Measurements from ENCODE around the gene GUCY2D.

Gene GUCY2D

GRCh38 chr17:8041249-8041928 is 39.0 kb downstream of the GUCY2D start:
- Histone ChIP-seq H3K36me3 (ENCODE audit: insufficient read depth, insufficient read length, low read length) (no peaks in the 10 kb centered on the region), H3K9ac (ENCODE audit: insufficient read length, low read depth) (no peak overlapping the region), H3K27me3 (ENCODE audit: insufficient read depth, insufficient read length) (peaks cover 4% of the 10 kb centered on the region), H3K9me3 (ENCODE audit: insufficient read depth, low read length) (no peaks in the 10 kb centered on the region), H3K4me1 (ENCODE audit: insufficient read depth, insufficient read length) (no peaks in the 10 kb centered on the region), H3K4me3 (ENCODE audit: insufficient read length, low read depth) (no peak overlapping the region)
- TF ChIP-seq SUZ12 (IDR thresholded peaks at IDR 0.05; ENCODE audit: extremely low read depth, insufficient read depth, insufficient read length) (no peak), YY1 (IDR thresholded peaks at IDR 0.05; ENCODE audit: insufficient read depth, insufficient read length) (no peak), ZNF274 (IDR thresholded peaks at IDR 0.05; ENCODE audit: low read depth, low read length) (no peak)
- peak; percentile 23 for DNase-seq (ENCODE audit: low read depth, low spot score)

DNA sequence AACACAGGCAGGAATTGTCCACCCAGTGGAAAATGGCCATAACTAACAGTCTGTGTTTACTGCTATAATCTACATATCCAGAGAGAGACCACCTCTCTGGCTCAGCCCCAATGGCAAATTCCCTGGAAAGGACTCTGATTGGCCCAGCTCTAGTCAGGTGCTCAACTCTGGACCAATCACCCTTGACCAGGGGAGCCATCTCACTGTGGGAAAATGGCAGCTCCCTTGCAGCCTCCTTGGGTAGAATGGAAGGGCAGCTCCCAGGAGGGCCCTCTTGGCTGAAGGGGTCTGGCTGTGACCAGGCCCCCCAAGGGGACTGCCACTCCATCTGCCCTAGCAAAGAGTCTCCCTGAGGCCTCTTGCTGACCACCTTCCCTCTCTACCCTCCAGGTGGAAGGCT is 39.6 kb downstream of the GUCY2D start:
- Histone ChIP-seq H3K36me3 (ENCODE audit: insufficient read depth, insufficient read length, low read length) (no peaks in the 10 kb centered on the region), H3K27me3 (ENCODE audit: insufficient read depth, insufficient read length) (peaks cover 4% of the 10 kb centered on the region), H3K9ac (ENCODE audit: insufficient read length, low read depth) (no peak overlapping the region), H3K4me3 (ENCODE audit: insufficient read length, low read depth) (no peak overlapping the region), H3K9me3 (ENCODE audit: insufficient read depth, low read length) (no peaks in the 10 kb centered on the region), H3K4me1 (ENCODE audit: insufficient read depth, insufficient read length) (no peaks in the 10 kb centered on the region)
- no peak for TF ChIP-seq ZNF274 (IDR thresholded peaks at IDR 0.05; ENCODE audit: low read depth, low read length)
- no peak for TF ChIP-seq SUZ12 (IDR thresholded peaks at IDR 0.05; ENCODE audit: extremely low read depth, insufficient read depth, insufficient read length)
- no peak for TF ChIP-seq YY1 (IDR thresholded peaks at IDR 0.05; ENCODE audit: insufficient read depth, insufficient read length)
- DNase-seq (ENCODE audit: low read depth, low spot score), result no peak

- no peak overlapping the region for H3K4me3 ChIP-seq (ENCODE audit: insufficient read length, low read depth)
- peaks cover 4% of the 10 kb centered on the region for H3K27me3 ChIP-seq (ENCODE audit: insufficient read depth, insufficient read length)
- no peak for DNase-seq (ENCODE audit: low read depth, low spot score)
- no peaks in the 10 kb centered on the region for H3K9me3 ChIP-seq (ENCODE audit: insufficient read depth, low read length)
- no peaks in the 10 kb centered on the region for H3K4me1 ChIP-seq (ENCODE audit: insufficient read depth, insufficient read length)
- no peaks in the 10 kb centered on the region for H3K36me3 ChIP-seq (ENCODE audit: insufficient read depth, insufficient read length, low read length)
- no peak overlapping the region for H3K9ac ChIP-seq (ENCODE audit: insufficient read length, low read depth)
- TF ChIP-seq YY1 (IDR thresholded peaks at IDR 0.05; ENCODE audit: insufficient read depth, insufficient read length) (no peak), ZNF274 (IDR thresholded peaks at IDR 0.05; ENCODE audit: low read depth, low read length) (no peak), SUZ12 (IDR thresholded peaks at IDR 0.05; ENCODE audit: extremely low read depth, insufficient read depth, insufficient read length) (no peak)
These were observed 42.7 kb downstream of the GUCY2D start for GRCh38 chr17:8044819-8045810.

- H3K36me3 ChIP-seq (ENCODE audit: insufficient read depth, insufficient read length, low read length), result no peaks in the 10 kb centered on the region
- no peak for DNase-seq (ENCODE audit: low read depth, low spot score)
- peaks cover 4% of the 10 kb centered on the region for H3K27me3 ChIP-seq (ENCODE audit: insufficient read depth, insufficient read length)
- no peak overlapping the region for H3K9ac ChIP-seq (ENCODE audit: insufficient read length, low read depth)
- H3K4me1 ChIP-seq (ENCODE audit: insufficient read depth, insufficient read length), result no peaks in the 10 kb centered on the region
- H3K4me3 ChIP-seq (ENCODE audit: insufficient read length, low read depth), result no peak overlapping the region
- TF ChIP-seq SUZ12 (IDR thresholded peaks at IDR 0.05; ENCODE audit: extremely low read depth, insufficient read depth, insufficient read length) (no peak), YY1 (IDR thresholded peaks at IDR 0.05; ENCODE audit: insufficient read depth, insufficient read length) (no peak)
- no peaks in the 10 kb centered on the region for H3K9me3 ChIP-seq (ENCODE audit: insufficient read depth, low read length)
These were observed 44.0 kb downstream of the GUCY2D start for GRCh38 chr17:8046306-8046928.

- TF ChIP-seq ZNF274 (IDR thresholded peaks at IDR 0.05; ENCODE audit: low read depth, low read length) (no peak), SUZ12 (IDR thresholded peaks at IDR 0.05; ENCODE audit: extremely low read depth, insufficient read depth, insufficient read length) (no peak), YY1 (IDR thresholded peaks at IDR 0.05; ENCODE audit: insufficient read depth, insufficient read length) (no peak)
- Histone ChIP-seq H3K4me3 (ENCODE audit: insufficient read length, low read depth) (no peak overlapping the region), H3K27me3 (ENCODE audit: insufficient read depth, insufficient read length) (peaks cover 4% of the 10 kb centered on the region), H3K36me3 (ENCODE audit: insufficient read depth, insufficient read length, low read length) (no peaks in the 10 kb centered on the region), H3K4me1 (ENCODE audit: insufficient read depth, insufficient read length) (no peaks in the 10 kb centered on the region), H3K9me3 (ENCODE audit: insufficient read depth, low read length) (no peaks in the 10 kb centered on the region), H3K9ac (ENCODE audit: insufficient read length, low read depth) (no peak overlapping the region)
- no peak for DNase-seq (ENCODE audit: low read depth, low spot score)
These were observed 44.7 kb downstream of the GUCY2D start for GRCh38 chr17:8046929-8047768.

DNA sequence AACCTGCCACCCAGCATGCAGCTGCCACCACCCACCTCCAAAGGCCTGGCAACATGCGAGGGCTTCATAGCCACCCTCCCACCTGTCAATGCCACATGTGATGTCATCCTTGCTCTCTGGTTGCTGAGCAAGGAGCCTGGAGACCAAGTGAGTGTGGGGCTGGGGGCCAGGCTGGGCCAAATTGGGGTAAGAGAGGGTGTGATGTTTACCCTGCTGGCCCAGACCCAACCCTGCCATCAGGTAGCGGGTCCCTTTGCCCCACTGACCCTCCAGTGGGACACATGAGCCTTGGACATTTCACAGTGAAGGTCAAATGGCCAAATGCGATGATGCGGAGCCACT is 45.3 kb downstream of the GUCY2D start:
- Histone ChIP-seq H3K27me3 (ENCODE audit: insufficient read depth, insufficient read length) (peaks cover 4% of the 10 kb centered on the region), H3K9me3 (ENCODE audit: insufficient read depth, low read length) (no peaks in the 10 kb centered on the region)

More for the DNA sequence above, 45.3 kb downstream of the GUCY2D start:
- no peak overlapping the region for H3K9ac ChIP-seq (ENCODE audit: insufficient read length, low read depth)
- no peak overlapping the region for H3K4me3 ChIP-seq (ENCODE audit: insufficient read length, low read depth)
- no peak for TF ChIP-seq YY1 (IDR thresholded peaks at IDR 0.05; ENCODE audit: insufficient read depth, insufficient read length)
- no peak for TF ChIP-seq SUZ12 (IDR thresholded peaks at IDR 0.05; ENCODE audit: extremely low read depth, insufficient read depth, insufficient read length)
- no peak for TF ChIP-seq ZNF274 (IDR thresholded peaks at IDR 0.05; ENCODE audit: low read depth, low read length)
- no peaks in the 10 kb centered on the region for H3K36me3 ChIP-seq (ENCODE audit: insufficient read depth, insufficient read length, low read length)
- no peaks in the 10 kb centered on the region for H3K4me1 ChIP-seq (ENCODE audit: insufficient read depth, insufficient read length)
- no peak for DNase-seq (ENCODE audit: low read depth, low spot score)
